Activated B cell treated with CpG ODN at 0.5 μM for 24 hours (primary cell): Measurements from ENCODE around the gene TBC1D17. TPM values are rescaled to one million over a fixed set of nuclear protein-coding genes. Genes with fewer than 3 reads are reported as not detected.

ENCODE experiments used
- ATAC-seq: fragments of 200-7000 bp; cut with Tn5 transposase; one replicate; pipeline ENCODE4 v1.10.0; 2021; ENCODE audit warnings: low read depth, mild to moderate bottlenecking, moderate library complexity
- CTCF ChIA-PET: fragments of 350-600 bp; sonication (Branson Sonifier 250); formaldehyde crosslinking; loops from one replicate; lab custom pipeline; 2021; ENCODE audit warnings: antibody characterized with exemption; lab: Charles Lee
- POLR2A ChIA-PET: fragments of 350-600 bp; sonication (Branson Sonifier 250); formaldehyde crosslinking; loops from one replicate; lab custom pipeline; 2021; ENCODE audit warnings: antibody characterized with exemption; lab: Charles Lee
- DNase-seq: peaks from one replicate; pipeline ENCODE4 v3.0.0; 2022
- H3K27ac Mint-ChIP-seq: one replicate; pipeline ENCODE4 v1.8.0; 2020; ENCODE audit warnings: mixed read lengths
- H3K27me3 Mint-ChIP-seq: one replicate; pipeline ENCODE4 v1.8.0; 2021; ENCODE audit warnings: mixed read lengths
- H3K36me3 Mint-ChIP-seq: one replicate; pipeline ENCODE4 v1.8.0; 2021; ENCODE audit warnings: low read depth, mixed read lengths
- H3K4me1 Mint-ChIP-seq: one replicate; pipeline ENCODE4 v1.8.0; 2021; ENCODE audit warnings: mixed read lengths
- H3K4me3 Mint-ChIP-seq: one replicate; pipeline ENCODE4 v1.8.0; 2020; ENCODE audit warnings: mild to moderate bottlenecking, mixed read lengths
- H3K9me3 Mint-ChIP-seq: one replicate; pipeline ENCODE4 v1.8.0; 2020; ENCODE audit warnings: mixed read lengths
- intact Hi-C: fragments of 100-400 bp; cut with micrococcal nuclease; formaldehyde crosslinking; loops from one replicate; pipeline ENCODE4 v1.15.1; 2024
- total RNA-seq: library from RNA; stranded (reverse); gene quantifications from 2 replicates; pipeline ENCODE4 v1.2.3, GENCODE V29; 2022
- TF ChIP-seq, protein P1 (sequence below): fragments of 200-600 bp; IDR thresholded peaks from one replicate; pipeline ENCODE4 v1.8.0; 2022; ENCODE audit warnings: antibody characterized with exemption, mild to moderate bottlenecking

TBC1D17 gene
- total RNA-seq, 1 donor from 2014 or later, result 57.0 TPM

DNA sequence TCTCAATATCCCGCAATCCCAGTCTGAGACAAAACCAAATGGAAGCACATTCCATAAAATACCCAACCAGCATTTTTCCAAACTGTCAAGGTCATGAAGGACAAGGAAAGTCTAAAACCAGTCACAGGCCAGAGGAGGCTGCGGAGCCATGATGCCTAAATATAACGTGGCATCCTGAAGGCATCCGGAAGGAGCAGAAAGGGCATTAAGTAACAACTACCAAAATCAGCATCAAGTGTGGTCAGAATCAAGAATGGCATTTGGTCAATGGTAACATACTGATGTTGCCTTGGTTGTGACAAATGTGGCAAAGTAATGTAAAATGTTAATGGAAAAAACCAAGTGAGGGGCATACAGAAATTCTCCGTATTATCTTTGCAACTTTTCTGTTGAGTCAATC is 48.0 kb downstream of the TBC1D17 start:
- TF ChIP-seq, protein P1, sequence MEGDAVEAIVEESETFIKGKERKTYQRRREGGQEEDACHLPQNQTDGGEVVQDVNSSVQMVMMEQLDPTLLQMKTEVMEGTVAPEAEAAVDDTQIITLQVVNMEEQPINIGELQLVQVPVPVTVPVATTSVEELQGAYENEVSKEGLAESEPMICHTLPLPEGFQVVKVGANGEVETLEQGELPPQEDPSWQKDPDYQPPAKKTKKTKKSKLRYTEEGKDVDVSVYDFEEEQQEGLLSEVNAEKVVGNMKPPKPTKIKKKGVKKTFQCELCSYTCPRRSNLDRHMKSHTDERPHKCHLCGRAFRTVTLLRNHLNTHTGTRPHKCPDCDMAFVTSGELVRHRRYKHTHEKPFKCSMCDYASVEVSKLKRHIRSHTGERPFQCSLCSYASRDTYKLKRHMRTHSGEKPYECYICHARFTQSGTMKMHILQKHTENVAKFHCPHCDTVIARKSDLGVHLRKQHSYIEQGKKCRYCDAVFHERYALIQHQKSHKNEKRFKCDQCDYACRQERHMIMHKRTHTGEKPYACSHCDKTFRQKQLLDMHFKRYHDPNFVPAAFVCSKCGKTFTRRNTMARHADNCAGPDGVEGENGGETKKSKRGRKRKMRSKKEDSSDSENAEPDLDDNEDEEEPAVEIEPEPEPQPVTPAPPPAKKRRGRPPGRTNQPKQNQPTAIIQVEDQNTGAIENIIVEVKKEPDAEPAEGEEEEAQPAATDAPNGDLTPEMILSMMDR, result no peak
- H3K9me3 Mint-ChIP-seq, result no peaks in the 10 kb centered on the region
- peak overlapping the region; percentile 88 for H3K27ac Mint-ChIP-seq
- no peak overlapping the region for H3K4me3 Mint-ChIP-seq
- POLR2A ChIA-PET, result interaction anchor here (1.2 to 5.1 kb wide), 3 partner anchors 14 to 31 kb away, joined by 5 to 92 read pairs (median 12); partner anchors contain the start of gene IL4I1
- H3K36me3 Mint-ChIP-seq, result peaks cover 83% of the 10 kb centered on the region
- no peaks in the 10 kb centered on the region for H3K27me3 Mint-ChIP-seq
- ATAC-seq, result no peak
- peaks cover 81% of the 10 kb centered on the region for H3K4me1 Mint-ChIP-seq
- intact Hi-C loops, result no loop called here
- DNase-seq, result no peak
- CTCF ChIA-PET, result no interaction called here

DNA sequence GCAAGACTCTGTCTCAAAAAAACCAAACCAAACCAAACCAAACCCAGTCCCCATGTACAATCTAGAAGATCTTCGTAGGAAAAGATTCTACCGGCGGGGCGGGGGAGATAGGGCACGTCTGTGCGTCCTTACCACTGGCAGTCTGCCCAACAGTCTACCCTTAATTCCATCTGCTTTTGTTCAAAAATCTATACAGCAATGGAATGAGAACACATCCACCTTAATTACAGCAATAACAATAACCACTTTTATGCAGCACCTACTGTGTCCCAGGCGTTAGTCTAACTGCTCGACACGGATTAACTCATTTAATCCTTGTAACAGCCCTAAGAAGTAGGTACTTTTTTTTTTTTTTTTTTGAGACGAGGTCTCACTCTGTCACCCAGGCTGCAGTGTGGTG is 49.0 kb downstream of the TBC1D17 start:
- Mint-ChIP-seq H3K4me3 (no peak overlapping the region), H3K36me3 (peaks cover 83% of the 10 kb centered on the region), H3K27me3 (no peaks in the 10 kb centered on the region), H3K27ac (no peak overlapping the region), H3K4me1 (peaks cover 78% of the 10 kb centered on the region), H3K9me3 (no peaks in the 10 kb centered on the region)
- DNase-seq, result no peak
- TF ChIP-seq, protein P1, result no peak
- POLR2A ChIA-PET, result interaction anchor here (0.7 to 9.5 kb wide), 5 partner anchors 15 to 58 kb away, joined by 3 to 229 read pairs (median 56); partner anchors contain the start of genes IL4I1 and PNKP
- intact Hi-C loops, result no loop called here
- no peak for ATAC-seq
- CTCF ChIA-PET, result no interaction called here

DNA sequence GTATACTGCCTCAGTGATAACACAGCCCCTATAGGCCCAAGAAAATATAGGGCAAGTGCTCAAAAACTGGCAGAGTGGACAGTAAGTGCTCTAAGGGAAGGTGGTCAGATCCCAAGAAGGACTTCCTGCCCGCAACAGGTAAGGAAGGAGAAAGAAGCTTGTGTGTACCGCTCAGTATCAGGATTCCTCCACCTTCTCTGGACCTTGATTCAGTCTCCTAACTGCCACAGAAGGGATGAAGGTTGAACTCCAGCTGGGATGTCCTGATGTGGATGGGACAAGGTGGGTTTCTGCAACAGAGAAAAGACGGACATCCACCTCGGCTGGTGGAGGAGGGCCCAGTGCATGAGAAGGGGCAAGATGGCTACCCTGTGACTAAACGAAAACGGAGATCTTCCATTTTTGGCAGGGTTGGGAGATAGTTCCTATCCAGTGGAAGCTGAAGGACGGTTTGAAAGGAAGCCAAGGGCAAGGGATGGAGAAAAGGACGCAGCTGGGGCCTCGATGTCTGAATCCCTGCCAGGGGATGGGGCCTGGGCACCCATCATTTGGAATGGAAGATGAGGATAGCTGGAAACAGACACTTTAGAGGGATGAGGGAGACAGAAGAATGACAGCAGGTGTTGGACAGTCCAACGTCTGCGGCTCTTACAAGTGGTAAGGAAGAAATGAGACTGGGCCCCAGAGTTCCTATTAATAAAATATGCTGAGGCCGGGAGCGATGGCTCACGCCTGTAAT is 50.2 kb downstream of the TBC1D17 start:
- peak overlapping the region; percentile 89 for H3K27ac Mint-ChIP-seq
- DNase-seq (no peak), ATAC-seq (no peak)
- POLR2A ChIA-PET, result interaction anchor here (1.0 to 9.5 kb wide), 9 partner anchors 9 to 252 kb away, joined by 3 to 229 read pairs (median 56); partner anchors contain the start of genes AKT1S1, AP2A1, IL4I1 and PNKP
- H3K9me3 Mint-ChIP-seq, result no peaks in the 10 kb centered on the region
- H3K27me3 Mint-ChIP-seq, result no peaks in the 10 kb centered on the region
- intact Hi-C loops, result loop anchor here (2.0 kb wide), 4 partner anchors 17 to 249 kb away; partner anchors contain the start of gene PNKP
- H3K4me3 Mint-ChIP-seq, result peak overlapping the region; percentile 92
- peaks cover 82% of the 10 kb centered on the region for H3K36me3 Mint-ChIP-seq
- CTCF ChIA-PET, result interaction anchor here (0.9 to 1.4 kb wide), 2 partner anchors 10 kb away, joined by 3 read pairs; no protein-coding TSS in a partner anchor
- peaks cover 68% of the 10 kb centered on the region for H3K4me1 Mint-ChIP-seq
- TF ChIP-seq, protein P1, result no peak

DNA sequence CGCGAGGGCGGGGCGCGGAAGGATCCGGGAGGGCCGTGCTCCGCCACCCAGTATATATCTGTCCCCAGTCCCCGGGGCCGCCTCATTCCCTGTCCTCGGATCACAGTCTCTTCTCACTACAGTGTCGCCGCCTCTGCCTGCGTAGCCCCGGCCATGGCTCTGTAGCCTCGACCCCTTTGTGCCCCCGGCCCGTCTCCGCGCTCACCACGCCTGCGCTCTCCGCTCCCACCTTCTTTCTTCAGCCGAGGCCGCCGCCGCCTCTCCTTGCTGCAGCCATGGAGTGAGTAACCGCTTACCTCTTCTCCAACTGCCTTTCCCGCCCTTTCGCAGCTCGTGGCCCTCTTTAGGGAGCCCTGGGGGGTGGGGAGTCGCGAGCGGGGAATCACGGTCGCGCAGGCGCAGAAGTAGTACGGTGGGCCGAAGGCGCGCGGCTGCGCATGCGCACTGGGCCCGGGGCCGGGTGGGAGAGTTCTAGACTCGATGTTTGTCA is 51.7 kb downstream of the TBC1D17 start, which contains the start of the genes ATF5 and NUP62:
Gene ATF5 (plus strand): TSS at position 85 of the 490 bp plus-strand sequence. CDS start 1,646 bp downstream, outside the sequence.
Gene NUP62 (minus strand): TSS at position 384 of the 490 bp plus-strand sequence. CDS start 19,697 bp downstream, outside the sequence.
- H3K4me1 Mint-ChIP-seq, result peaks cover 55% of the 10 kb centered on the region
- H3K27me3 Mint-ChIP-seq, result no peaks in the 10 kb centered on the region
- TF ChIP-seq, protein P1, result no peak
- intact Hi-C loops, result loop anchor here (1.0 to 2.0 kb wide), 11 partner anchors 18 to 250 kb away; partner anchors contain the start of genes AKT1S1, FUZ, PNKP and PTOV1
- H3K4me3 Mint-ChIP-seq, result peak within 1 kb of the TSS; percentile 92
- peak; percentile 93 for DNase-seq
- peak within 1 kb of the TSS; percentile 89 for H3K27ac Mint-ChIP-seq
- ChIA-PET POLR2A (interaction anchor here (0.5 to 9.5 kb wide), 40 partner anchors 9 to 1818 kb away, joined by 3 to 229 read pairs (median 4); partner anchors contain the start of genes AKT1S1, AP2A1, FUZ and IL4I1), CTCF (interaction anchor here (1.3 to 2.2 kb wide), 3 partner anchors 10 to 39 kb away, joined by 5 to 15 read pairs (median 6); no protein-coding TSS in a partner anchor)
- H3K36me3 Mint-ChIP-seq, result peaks cover 78% of the 10 kb centered on the region
- peak; percentile 38 for ATAC-seq
- no peaks in the 10 kb centered on the region for H3K9me3 Mint-ChIP-seq
